GM18951 (cell line): ENCODE measurements around the gene SP4.
A peak's percentile ranks its signal among the peaks of the same experiment; 100 is the strongest.

ENCODE experiments used
- POLR2A ChIP-seq: IDR thresholded peaks from 4 replicates; pipeline ENCODE4 v1.6.1; 2011; ENCODE audit warnings: mild to moderate bottlenecking; ENCODE audit not compliant: insufficient read length, insufficient read depth; ENCODE audit errors: extremely low read depth
- in situ Hi-C: fragments of 300-500 bp; cut with MboI; formaldehyde crosslinking; loops from one replicate; pipeline ENCODE4 v1.12.0; 2022; ENCODE audit warnings: low sequenced_read_pairs, mixed read lengths, inconsistent platforms; ENCODE audit not compliant: unreplicated experiment

SP4 gene

GRCh38 chr7:21427871-21428658 is at the start of gene SP4:
TSS of gene SP4 (plus strand) at chr7:21428083. CDS start at chr7:21428252, 169 bp downstream.
- peak; percentile 56 for TF ChIP-seq POLR2A
- in situ Hi-C loops: no loop called here

- no peak for TF ChIP-seq POLR2A
- in situ Hi-C loops: no loop called here
Observed at GRCh38 chr7:21383227-21384220, 44.4 kb upstream of the SP4 start.

- in situ Hi-C loops: no loop called here
- TF ChIP-seq POLR2A: no peak
Observed at GRCh38 chr7:21393937-21394336, 33.9 kb upstream of the SP4 start.

- in situ Hi-C loops: no loop called here
- no peak for TF ChIP-seq POLR2A
Observed at GRCh38 chr7:21401944-21402343, 25.9 kb upstream of the SP4 start.

- in situ Hi-C loops: no loop called here
- TF ChIP-seq POLR2A: no peak
Observed at GRCh38 chr7:21407796-21408480, 19.9 kb upstream of the SP4 start.

GRCh38 chr7:21408481-21408820 is 19.4 kb upstream of the SP4 start:
- in situ Hi-C loops: no loop called here
- TF ChIP-seq POLR2A: no peak

GRCh38 chr7:21412410-21412851 is 15.5 kb upstream of the SP4 start:
- in situ Hi-C loops: no loop called here

GRCh38 chr7:21412957-21413356 is 14.9 kb upstream of the SP4 start:
- no peak for TF ChIP-seq POLR2A
- in situ Hi-C loops: no loop called here

More at GRCh38 chr7:21412410-21412851, 15.5 kb upstream of the SP4 start:
- no peak for TF ChIP-seq POLR2A

- in situ Hi-C loops: no loop called here
Observed at GRCh38 chr7:21413502-21413901, 14.4 kb upstream of the SP4 start.

GRCh38 chr7:21414795-21415393 is 13.0 kb upstream of the SP4 start:
- no peak for TF ChIP-seq POLR2A
- in situ Hi-C loops: no loop called here

More at GRCh38 chr7:21413502-21413901, 14.4 kb upstream of the SP4 start:
- no peak for TF ChIP-seq POLR2A

GRCh38 chr7:21417647-21418046 is 10.2 kb upstream of the SP4 start:
- in situ Hi-C loops: no loop called here
- no peak for TF ChIP-seq POLR2A

GRCh38 chr7:21422751-21423150 is 5.1 kb upstream of the SP4 start:
- TF ChIP-seq POLR2A: no peak
- in situ Hi-C loops: no loop called here
